B cell (primary cell): ENCODE measurements around the gene AMPD2. TPM values are rescaled to one million over a fixed set of nuclear protein-coding genes. Genes with fewer than 3 reads are reported as not detected.
"Not testable (repeated sequence)": the region's sequence is repeated elsewhere in the genome, so short reads cannot be mapped to it uniquely, and the experiment has no call there.

Experiments used
- ATAC-seq: fragments of 200-7000 bp; cut with Tn5 transposase; one replicate; pipeline ENCODE4 v1.10.0; 2021; ENCODE audit warnings: low read depth, mild to moderate bottlenecking, moderate number of reproducible peaks, moderate library complexity
- CTCF ChIA-PET: fragments of 350-600 bp; sonication (Branson Sonifier 250); formaldehyde crosslinking; loops from one replicate; lab custom pipeline; 2021; ENCODE audit warnings: antibody characterized with exemption, inconsistent platforms; lab: Charles Lee
- POLR2A ChIA-PET: fragments of 350-600 bp; sonication (Branson Sonifier 250); formaldehyde crosslinking; loops from one replicate; lab custom pipeline; 2021; ENCODE audit warnings: antibody characterized with exemption; lab: Charles Lee
- DNase-seq: peaks from one replicate; pipeline ENCODE4 v3.0.0; 2013
- H2AFZ ChIP-seq: 2 replicates; pipeline ENCODE4 v1.6.1; 2012; ENCODE audit warnings: mild to moderate bottlenecking, low read depth, low read length; ENCODE audit not compliant: insufficient read depth, poor library complexity, severe bottlenecking
- H3K27ac ChIP-seq, 2 donors: 1 replicate in 1 of 2; 2 replicates in 1 of 2; pipeline ENCODE4 v1.5.1; 2012 to 2013; ENCODE audit warnings: low read length in 2 of 2, mild to moderate bottlenecking in 2 of 2, moderate library complexity in 1 of 2
- H3K27me3 ChIP-seq, 4 experiments: fragments of 200-600 bp in 1 of 4; sonication (generic) in 1 of 4; replicated peaks in 1 of 4; 1 replicate in 2 of 4; 2 replicates in 2 of 4; pipeline versions ENCODE4 v1.6.1 to v1.7.0; 2013 to 2016; ENCODE audit warnings: low read length in 3 of 4, mild to moderate bottlenecking in 2 of 4, mixed read lengths in 1 of 4, moderate library complexity in 1 of 4; ENCODE audit not compliant: insufficient read depth in 4 of 4, control insufficient read depth in 3 of 4; ENCODE audit errors: control extremely low read depth in 1 of 4
- H3K36me3 ChIP-seq, 2 experiments: replicated peaks in 1 of 2; 1 replicate in 1 of 2; 2 replicates in 1 of 2; pipeline versions ENCODE4 v1.6.1 to v1.7.1; 2013; ENCODE audit warnings: low read length in 1 of 2; ENCODE audit not compliant: insufficient read depth in 2 of 2, control insufficient read depth in 1 of 2; ENCODE audit errors: control extremely low read depth in 1 of 2, extremely low read depth in 1 of 2
- H3K4me1 ChIP-seq, 2 donors: fragments of 200-600 bp in 1 of 2; sonication (generic) in 1 of 2; 1 replicate in 1 of 2; 2 replicates in 1 of 2; pipeline versions ENCODE4 v1.5.1 to v1.6.1; 2013 to 2017; ENCODE audit warnings: low read length in 2 of 2; ENCODE audit not compliant: control insufficient read depth in 2 of 2, insufficient read depth in 2 of 2
- H3K4me2 ChIP-seq: replicated peaks from 2 replicates; pipeline ENCODE3; 2012; ENCODE audit warnings: mild to moderate bottlenecking, low read depth, low read length; ENCODE audit not compliant: poor library complexity, severe bottlenecking
- H3K4me3 ChIP-seq, 5 experiments: fragments of 200-600 bp in 1 of 5; sonication (generic) in 1 of 5; 1 replicate in 3 of 5; 2 replicates in 2 of 5; pipeline versions ENCODE4 v1.5.1 to v1.7.0; 2011 to 2016; ENCODE audit warnings: low read length in 4 of 5, mild to moderate bottlenecking in 4 of 5, low read depth in 2 of 5, control low read depth in 1 of 5, moderate library complexity in 1 of 5; ENCODE audit not compliant: insufficient read depth in 1 of 5; ENCODE audit errors: control extremely low read depth in 1 of 5, extremely low read depth in 1 of 5
- H3K79me2 ChIP-seq: fragments of 200-600 bp; sonication (generic); one replicate; pipeline ENCODE4 v1.6.0; 2016; ENCODE audit warnings: low read length; ENCODE audit not compliant: control insufficient read depth, insufficient read depth
- H3K9ac ChIP-seq: fragments of 200-600 bp; sonication (generic); 2 replicates; pipeline ENCODE4 v1.6.1; 2017; ENCODE audit warnings: mild to moderate bottlenecking, low read length, moderate library complexity
- H3K9me3 ChIP-seq, 3 donors: one replicate each; pipeline versions ENCODE4 v1.6.1 to v1.7.1; 2013; ENCODE audit warnings: low read length in 2 of 3; ENCODE audit not compliant: control insufficient read depth in 2 of 3, insufficient read depth in 1 of 3; ENCODE audit errors: control extremely low read depth in 1 of 3
- H4K20me1 ChIP-seq: 2 replicates; pipeline ENCODE4 v1.6.0; 2012; ENCODE audit warnings: mild to moderate bottlenecking, low read length; ENCODE audit not compliant: insufficient read depth, control insufficient read depth, poor library complexity, severe bottlenecking
- H3K27ac Mint-ChIP-seq: one replicate; pipeline ENCODE4 v1.8.0; 2021; ENCODE audit warnings: mixed read lengths
- H3K27me3 Mint-ChIP-seq: one replicate; pipeline ENCODE4 v1.8.0; 2021; ENCODE audit warnings: mixed read lengths
- H3K4me1 Mint-ChIP-seq: one replicate; pipeline ENCODE4 v1.8.0; 2021; ENCODE audit warnings: mixed read lengths
- H3K4me3 Mint-ChIP-seq: one replicate; pipeline ENCODE4 v1.8.0; 2021; ENCODE audit warnings: mixed read lengths
- H3K9me3 Mint-ChIP-seq: one replicate; pipeline ENCODE4 v1.8.0; 2022; ENCODE audit warnings: mixed read lengths; ENCODE audit not compliant: insufficient read depth
- EZH2 ChIP-seq: IDR thresholded peaks from 2 replicates; pipeline ENCODE4 v1.6.1; 2012; ENCODE audit warnings: borderline replicate concordance, low read depth, mild to moderate bottlenecking, moderate library complexity, low read length; ENCODE audit not compliant: insufficient read depth, poor library complexity, severe bottlenecking
- WGBS: methylation state at CpG from one replicate; pipeline ENCODE4 v1.1.5; 2013; ENCODE audit warnings: missing lambda C conversion rate; ENCODE audit not compliant: insufficient coverage; 5-methylcytosine and 5-hydroxymethylcytosine counted together
- intact Hi-C: fragments of 100-400 bp; cut with micrococcal nuclease; formaldehyde crosslinking; loops from one replicate; pipeline ENCODE4 v1.10.0; 2022
- polyA plus RNA-seq: library from polyadenylated mRNA; depleted of rRNA; stranded (reverse); fragments of >200 nt; gene quantifications from 2 replicates; pipeline ENCODE4 v1.2.3, GENCODE V29; 2012
- total RNA-seq, 2 donors: library from RNA; stranded (reverse); fragments of 120-200 nt in 1 of 2; gene quantifications; 1 replicate in 1 of 2; 2 replicates in 1 of 2; pipeline versions ENCODE4 v1.2.3 to v1.2.4, GENCODE V29; 2013 to 2022
- TF ChIP-seq, protein P1 (sequence below): fragments of 200-600 bp; IDR thresholded peaks from one replicate; pipeline ENCODE4 v1.8.0; 2022; ENCODE audit warnings: antibody characterized with exemption, mild to moderate bottlenecking

Gene AMPD2
- total and polyA plus RNA-seq, 2 donors (not counting 1 experiment from before 2014, with no cell fraction given) = 104 to 121 TPM

DNA sequence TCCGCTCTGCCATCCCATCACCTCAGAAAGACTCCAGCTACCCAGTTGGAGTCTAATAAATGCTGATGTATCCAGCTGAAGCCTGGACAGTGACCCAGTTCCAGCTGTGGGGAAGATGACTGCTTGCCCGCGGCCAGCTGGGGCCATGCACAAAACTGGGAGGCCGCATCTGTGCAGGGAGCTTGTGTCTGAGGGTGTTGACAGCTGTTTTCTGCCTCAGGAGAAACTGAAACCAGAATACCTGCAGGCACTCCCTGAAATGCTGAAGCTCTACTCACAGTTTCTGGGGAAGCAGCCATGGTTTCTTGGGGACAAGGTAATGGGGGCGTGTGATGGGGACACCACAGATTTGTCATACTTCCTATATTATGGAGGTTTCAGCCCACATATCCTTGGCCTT, 51.4 kb downstream of the AMPD2 start:
- POLR2A ChIA-PET = no interaction called here
- 86% methylated on average over 4 of the region's 5 CpGs for WGBS
- no peaks in the 10 kb centered on the region for H3K79me2 ChIP-seq

DNA sequence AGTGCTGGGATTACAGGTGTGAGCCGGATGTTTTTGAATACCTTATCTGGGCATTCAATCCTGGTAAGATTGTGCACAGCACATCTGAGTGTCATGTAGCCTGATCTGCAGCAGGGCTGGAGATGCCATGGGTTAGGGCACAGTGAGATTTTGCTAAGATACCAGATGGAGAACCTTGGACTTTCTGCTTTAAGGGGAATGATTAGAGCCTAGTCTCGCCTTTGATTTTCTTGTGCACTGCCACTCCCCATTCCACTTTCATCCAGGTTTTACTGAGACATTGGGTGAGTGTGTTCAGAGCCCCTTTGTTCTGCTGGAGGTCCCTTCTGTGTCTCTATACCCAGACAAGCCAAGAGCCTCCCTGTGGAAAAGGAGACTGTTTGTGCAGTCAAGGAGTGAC, 54.2 kb downstream of the AMPD2 start:
- H3K27me3 Mint-ChIP-seq, H3K4me1 Mint-ChIP-seq, H3K36me3 ChIP-seq, ATAC-seq, DNase-seq, H3K79me2 ChIP-seq, H3K4me1 ChIP-seq, CTCF ChIA-PET, intact Hi-C loops, H3K4me3 Mint-ChIP-seq, H3K9ac ChIP-seq, H3K27ac ChIP-seq, H3K9me3 Mint-ChIP-seq, POLR2A ChIA-PET, H3K27ac Mint-ChIP-seq, H3K4me3 ChIP-seq, H3K27me3 ChIP-seq, H3K9me3 ChIP-seq, H3K4me2 ChIP-seq, H2AFZ ChIP-seq, H4K20me1 ChIP-seq: not testable (repeated sequence)
- 93% methylated on average over 1 of the region's 2 CpGs for WGBS

More for the DNA sequence above, 51.4 kb downstream of the AMPD2 start:
- H3K4me3 Mint-ChIP-seq = no peak overlapping the region
- Histone ChIP-seq H3K9ac (no peak overlapping the region), H3K27ac (no peak overlapping the region), H3K36me3 (no peaks in the 10 kb centered on the region), H3K9me3 (no peaks in the 10 kb centered on the region), H3K4me3 (no peak overlapping the region), H3K27me3 (no peaks in the 10 kb centered on the region), H3K4me2 (no peak overlapping the region), H3K4me1 (peaks cover 4 to 14% of the 10 kb centered on the region in 2 donors), H2AFZ (no peak overlapping the region), H4K20me1 (no peaks in the 10 kb centered on the region)
- DNase-seq (no peak), ATAC-seq (no peak)
- peaks cover 16% of the 10 kb centered on the region for H3K4me1 Mint-ChIP-seq
- no peaks in the 10 kb centered on the region for H3K27me3 Mint-ChIP-seq
- CTCF ChIA-PET = interaction anchor here (0.7 to 1.9 kb wide), 2 partner anchors 30 to 377 kb away, joined by 4 to 5 read pairs; no protein-coding TSS in a partner anchor
- intact Hi-C loops = no loop called here
- H3K27ac Mint-ChIP-seq = no peak overlapping the region
- TF ChIP-seq, protein P1, sequence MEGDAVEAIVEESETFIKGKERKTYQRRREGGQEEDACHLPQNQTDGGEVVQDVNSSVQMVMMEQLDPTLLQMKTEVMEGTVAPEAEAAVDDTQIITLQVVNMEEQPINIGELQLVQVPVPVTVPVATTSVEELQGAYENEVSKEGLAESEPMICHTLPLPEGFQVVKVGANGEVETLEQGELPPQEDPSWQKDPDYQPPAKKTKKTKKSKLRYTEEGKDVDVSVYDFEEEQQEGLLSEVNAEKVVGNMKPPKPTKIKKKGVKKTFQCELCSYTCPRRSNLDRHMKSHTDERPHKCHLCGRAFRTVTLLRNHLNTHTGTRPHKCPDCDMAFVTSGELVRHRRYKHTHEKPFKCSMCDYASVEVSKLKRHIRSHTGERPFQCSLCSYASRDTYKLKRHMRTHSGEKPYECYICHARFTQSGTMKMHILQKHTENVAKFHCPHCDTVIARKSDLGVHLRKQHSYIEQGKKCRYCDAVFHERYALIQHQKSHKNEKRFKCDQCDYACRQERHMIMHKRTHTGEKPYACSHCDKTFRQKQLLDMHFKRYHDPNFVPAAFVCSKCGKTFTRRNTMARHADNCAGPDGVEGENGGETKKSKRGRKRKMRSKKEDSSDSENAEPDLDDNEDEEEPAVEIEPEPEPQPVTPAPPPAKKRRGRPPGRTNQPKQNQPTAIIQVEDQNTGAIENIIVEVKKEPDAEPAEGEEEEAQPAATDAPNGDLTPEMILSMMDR = no peak
- TF ChIP-seq EZH2 = no peak
- H3K9me3 Mint-ChIP-seq = no peaks in the 10 kb centered on the region

DNA sequence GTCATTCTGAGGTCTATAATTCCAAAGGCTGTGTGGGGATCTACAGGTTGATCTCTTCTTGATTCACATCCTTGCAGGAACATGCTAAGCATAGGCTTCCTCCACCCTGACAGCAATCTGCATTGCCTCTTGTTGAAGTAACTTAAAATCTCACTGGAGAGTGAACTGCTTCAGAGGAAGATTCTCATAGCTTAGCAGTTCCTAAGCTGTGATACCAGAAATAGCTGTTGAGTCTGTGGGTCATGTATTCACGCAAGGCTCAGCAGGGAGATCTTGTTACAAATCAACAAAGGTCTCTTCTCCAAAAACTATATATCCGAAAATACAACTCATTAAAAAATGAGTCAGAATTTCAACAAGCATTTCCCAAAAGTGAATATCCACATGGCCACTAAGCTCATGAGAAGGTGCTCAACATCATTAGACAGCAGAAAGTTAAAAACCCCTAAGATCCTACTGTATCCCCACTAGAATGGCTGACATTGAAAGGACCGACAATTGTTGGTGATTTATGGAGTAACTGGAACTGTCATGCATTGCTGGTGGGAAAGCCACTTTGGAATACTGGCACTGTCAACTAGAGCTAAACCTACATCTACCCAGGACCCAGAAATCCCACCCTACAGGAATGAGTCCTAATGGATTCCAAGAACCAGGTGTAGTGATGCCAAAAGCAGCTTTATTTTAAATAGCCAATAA, 57.2 kb downstream of the AMPD2 start:
- H4K20me1 ChIP-seq, H3K4me1 ChIP-seq, H3K27me3 ChIP-seq, H3K36me3 ChIP-seq, ATAC-seq, H3K79me2 ChIP-seq, CTCF ChIA-PET, POLR2A ChIA-PET, H3K9me3 ChIP-seq, DNase-seq, H3K9me3 Mint-ChIP-seq, H2AFZ ChIP-seq, H3K9ac ChIP-seq, H3K4me1 Mint-ChIP-seq, H3K27ac ChIP-seq, H3K4me3 Mint-ChIP-seq, H3K27ac Mint-ChIP-seq, intact Hi-C loops, H3K27me3 Mint-ChIP-seq, H3K4me3 ChIP-seq, H3K4me2 ChIP-seq: not testable (repeated sequence)
- 100% methylated on average over 2 of the region's 3 CpGs for WGBS
